NOMO-1 treated with DMSO at 0.1 percent for 48 hours (cell line): ENCODE measurements around the gene PDE5A.
A peak's percentile ranks its signal among the peaks of the same experiment; 100 is the strongest.
"Not testable (repeated sequence)": the region's sequence is repeated elsewhere in the genome, so short reads cannot be mapped to it uniquely, and the experiment has no call there.

Experiments used
- DNase-seq: peaks from one replicate; lab custom pipeline; 2025; ENCODE audit not compliant: unreplicated experiment; lab: John Stamatoyannopoulos, UW

Gene PDE5A

GRCh38 chr4:119646347-119647071 is 17.9 kb upstream of the PDE5A start:
- no peak for DNase-seq

GRCh38 chr4:119643306-119644042 is 14.9 kb upstream of the PDE5A start:
- DNase-seq, result no peak

GRCh38 chr4:119641765-119642164 is 13.2 kb upstream of the PDE5A start:
- no peak for DNase-seq

GRCh38 chr4:119638359-119638758 is 9.8 kb upstream of the PDE5A start:
- no peak for DNase-seq

- DNase-seq, result not testable (repeated sequence)
Observed at GRCh38 chr4:119636851-119637250, 8.2 kb upstream of the PDE5A start.

GRCh38 chr4:119632216-119632615 is 3.6 kb upstream of the PDE5A start:
- DNase-seq, result no peak

GRCh38 chr4:119629142-119629471 is 503 bp upstream of the PDE5A start:
- DNase-seq, result no peak

- peak; percentile 7 for DNase-seq
Observed at GRCh38 chr4:119627267-119628255, 1.0 kb downstream of the PDE5A start.

GRCh38 chr4:119626943-119627266 is 1.7 kb downstream of the PDE5A start:
- no peak for DNase-seq

GRCh38 chr4:119626420-119626819 is 2.2 kb downstream of the PDE5A start:
- no peak for DNase-seq

GRCh38 chr4:119625761-119626160 is 2.8 kb downstream of the PDE5A start:
- no peak for DNase-seq

- DNase-seq, result no peak
Observed at GRCh38 chr4:119624356-119624755, 4.2 kb downstream of the PDE5A start.

GRCh38 chr4:119623025-119623424 is 5.6 kb downstream of the PDE5A start:
- DNase-seq, result no peak

- no peak for DNase-seq
Observed at GRCh38 chr4:119615068-119615719, 13.4 kb downstream of the PDE5A start.

- no peak for DNase-seq
Observed at GRCh38 chr4:119604266-119604665, 24.3 kb downstream of the PDE5A start.

- DNase-seq, result no peak
Observed at GRCh38 chr4:119602366-119602765, 26.2 kb downstream of the PDE5A start.

- DNase-seq, result no peak
Observed at GRCh38 chr4:119598521-119598920, 30.1 kb downstream of the PDE5A start.

GRCh38 chr4:119597377-119597776 is 31.2 kb downstream of the PDE5A start:
- no peak for DNase-seq

GRCh38 chr4:119593698-119594097 is 34.9 kb downstream of the PDE5A start:
- DNase-seq, result no peak

- DNase-seq, result no peak
Observed at GRCh38 chr4:119592830-119593229, 35.8 kb downstream of the PDE5A start.

GRCh38 chr4:119589165-119589564 is 39.4 kb downstream of the PDE5A start:
- no peak for DNase-seq
